GM19035 (cell line): ENCODE measurements around the gene STYX.

Experiments
- ATAC-seq: cut with Tn5 transposase; IDR thresholded peaks from one replicate; pipeline ENCODE4 v1.9.1; 2021; ENCODE audit not compliant: unreplicated experiment

Gene STYX

DNA sequence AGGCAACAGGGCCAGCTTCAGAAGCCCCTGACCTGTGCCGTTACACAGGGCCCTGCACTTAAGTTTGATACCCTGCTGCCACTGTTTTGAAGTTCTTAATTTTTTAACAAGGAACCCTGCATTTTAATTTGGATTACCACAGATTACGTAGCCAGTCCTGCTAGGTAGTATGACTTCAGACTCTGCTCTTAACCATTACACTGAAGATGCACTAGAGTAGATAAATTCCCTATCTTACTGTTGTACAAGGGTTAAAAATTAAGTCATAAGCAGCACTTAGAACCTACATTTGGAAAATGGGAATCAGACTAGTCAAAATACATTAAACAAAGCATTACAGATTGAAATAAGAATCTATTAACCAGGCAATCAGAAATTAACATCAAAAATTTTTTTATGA is 59.2 kb downstream of the STYX start:
- ATAC-seq = no peak

- no peak for ATAC-seq
These were observed 60.2 kb downstream of the STYX start for GRCh38 chr14:52790011-52790755.

- ATAC-seq = peak; percentile 9
These were observed 60.8 kb downstream of the STYX start for GRCh38 chr14:52790756-52791222.

DNA sequence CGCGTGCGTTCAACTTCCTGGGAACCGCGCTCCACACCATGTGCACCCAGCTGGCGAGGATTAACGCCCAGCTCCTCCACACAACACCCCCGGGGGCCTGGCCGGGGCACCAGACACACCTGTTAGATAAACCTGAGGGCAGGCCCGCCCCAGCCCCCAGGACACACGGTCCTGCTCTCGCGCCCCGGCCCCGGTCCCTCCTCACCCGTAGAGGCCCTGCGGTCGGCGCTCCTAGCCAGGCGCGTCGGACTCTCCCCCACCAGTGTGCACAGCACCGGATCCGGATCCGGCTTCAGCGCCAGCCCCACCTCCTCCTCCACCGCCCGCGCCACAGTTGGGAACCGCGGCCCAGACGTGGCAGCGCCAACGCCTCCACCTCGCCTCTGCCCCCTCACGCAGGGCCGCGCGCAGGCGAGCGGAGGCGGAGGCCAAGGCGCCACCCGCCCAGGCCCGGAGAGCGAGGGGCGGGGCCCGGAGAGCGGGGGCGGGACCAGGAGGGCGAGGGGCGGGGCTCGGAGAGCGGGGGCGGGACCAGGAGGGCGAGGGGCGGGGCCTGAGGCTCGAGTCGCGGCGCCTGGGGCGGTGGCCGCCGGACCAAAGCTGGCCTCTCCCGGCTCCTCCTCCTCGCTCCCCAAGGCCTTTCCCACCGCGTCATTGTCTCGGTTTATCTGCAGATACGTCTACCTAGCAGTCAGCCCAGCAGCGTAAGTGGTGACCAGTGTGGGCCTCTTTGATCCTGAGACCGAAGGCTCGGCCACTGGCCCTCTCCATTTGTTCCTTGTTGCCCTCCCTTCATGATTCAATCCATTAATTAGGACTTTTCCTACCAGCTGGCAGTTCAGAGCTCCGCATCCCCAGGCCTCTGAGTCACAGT is 61.5 kb downstream of the STYX start, which contains the start of gene GNPNAT1:
TSS of gene GNPNAT1 (minus strand) at position 385 of the 874 bp plus-strand sequence. CDS start 6,957 bp downstream, outside the sequence.
- peak; percentile 92 for ATAC-seq

GRCh38 chr14:52792097-52792415 is 62.1 kb downstream of the STYX start:
- ATAC-seq = no peak

GRCh38 chr14:52793061-52793460 is 63.1 kb downstream of the STYX start:
- no peak for ATAC-seq

DNA sequence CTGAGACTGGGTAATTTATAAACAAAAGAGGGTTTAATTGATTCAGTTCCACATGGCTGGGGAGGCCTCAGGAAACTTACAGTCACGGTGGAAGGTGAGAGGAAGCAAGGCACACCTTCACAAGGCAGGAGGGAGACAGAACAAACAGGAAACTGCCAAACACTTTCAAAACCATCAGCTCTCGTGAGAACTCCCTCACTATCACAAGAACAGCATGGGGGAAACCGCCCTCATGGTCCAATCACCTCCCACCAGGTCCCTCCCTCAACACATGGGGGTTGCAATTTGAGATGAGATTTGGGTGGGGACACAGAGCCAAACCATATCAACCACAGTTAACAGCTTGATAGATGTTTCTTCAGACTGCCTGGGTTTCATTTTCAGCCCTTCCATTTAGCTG is 67.7 kb downstream of the STYX start:
- ATAC-seq = no peak

DNA sequence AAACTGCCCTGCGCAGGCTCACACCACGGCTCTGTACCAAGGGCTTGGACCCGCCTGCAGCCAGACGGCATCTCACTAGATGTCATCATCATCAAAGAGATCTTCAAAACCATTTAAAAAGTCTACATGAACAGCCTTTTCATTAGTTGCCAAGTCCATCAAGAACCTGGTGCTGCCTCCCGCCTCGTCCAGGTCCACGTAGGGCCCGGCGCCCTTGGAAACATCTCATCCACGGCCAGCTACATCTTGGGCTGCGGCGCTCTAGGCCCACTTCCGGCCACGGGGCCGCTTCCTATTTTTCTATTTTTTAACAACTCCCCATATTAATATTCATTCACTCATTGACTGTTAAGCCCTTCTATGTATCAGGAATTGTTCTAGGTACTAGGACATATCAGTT is 68.9 kb downstream of the STYX start:
- ATAC-seq = no peak

GRCh38 chr14:52801014-52801712 is 71.2 kb downstream of the STYX start:
- no peak for ATAC-seq

DNA sequence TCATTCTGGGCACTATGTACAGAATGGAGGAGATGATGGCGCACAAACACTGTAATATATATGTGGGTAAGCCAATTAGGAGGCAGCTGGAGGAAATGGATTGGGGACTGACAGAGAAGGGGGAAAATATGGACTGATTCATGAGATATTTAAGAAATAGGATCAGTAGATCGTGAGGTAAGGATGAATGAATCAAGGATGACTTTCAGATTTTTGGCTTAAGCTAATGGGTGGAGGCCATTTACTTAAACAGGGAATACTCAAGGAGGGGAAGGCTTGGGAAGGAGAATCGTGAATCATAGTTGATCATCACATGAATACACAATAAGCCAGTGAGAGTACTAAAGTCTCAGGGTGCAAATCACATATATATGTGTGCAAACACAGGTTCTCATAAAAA is 72.6 kb downstream of the STYX start:
- ATAC-seq = no peak

DNA sequence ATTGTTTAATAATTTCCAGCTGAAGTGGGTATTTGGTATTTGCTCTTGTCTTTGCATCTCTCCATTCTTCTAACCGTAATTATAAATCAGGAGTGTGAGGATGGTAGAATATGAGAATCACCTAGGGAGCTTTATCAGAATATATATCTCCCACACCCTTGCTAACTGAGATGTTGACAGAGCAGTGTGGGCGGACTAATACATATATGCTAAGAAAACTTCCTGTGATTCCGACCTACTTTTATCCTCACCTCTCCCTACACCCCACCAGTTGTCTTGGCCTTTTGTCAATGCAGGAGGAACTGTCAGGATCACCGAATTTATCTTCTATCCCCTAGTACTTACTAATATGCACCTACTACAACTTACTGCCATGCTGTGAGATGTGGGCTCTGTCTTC is 76.1 kb downstream of the STYX start:
- ATAC-seq = no peak

GRCh38 chr14:52808101-52808500 is 78.1 kb downstream of the STYX start:
- ATAC-seq = no peak

- ATAC-seq = no peak
These were observed 91.9 kb downstream of the STYX start for GRCh38 chr14:52821805-52822250.

- no peak for ATAC-seq
These were observed 94.5 kb downstream of the STYX start for GRCh38 chr14:52824462-52824861.
